Raji (cell line): ENCODE measurements around the gene MAP4.

ENCODE experiments used
- POLR2A ChIP-seq: IDR thresholded peaks from 2 replicates; pipeline ENCODE4 v1.6.1; 2011; ENCODE audit warnings: low read depth, low read length, control low read depth; ENCODE audit not compliant: insufficient read depth

The MAP4 gene

GRCh38 chr3:47851888-47852603 lies 164.2 kb downstream of the MAP4 start:
- TF ChIP-seq POLR2A = no peak

GRCh38 chr3:47850564-47851410 lies 165.4 kb downstream of the MAP4 start:
- no peak for TF ChIP-seq POLR2A

- TF ChIP-seq POLR2A = no peak
Measured at GRCh38 chr3:47849699-47850563, 166.3 kb downstream of the MAP4 start.

- TF ChIP-seq POLR2A = no peak
Measured at GRCh38 chr3:47849186-47849698, 167.0 kb downstream of the MAP4 start.

GRCh38 chr3:47848599-47849117 lies 167.6 kb downstream of the MAP4 start:
- TF ChIP-seq POLR2A = no peak

- no peak for TF ChIP-seq POLR2A
Measured at GRCh38 chr3:47847801-47848518, 168.3 kb downstream of the MAP4 start.

- TF ChIP-seq POLR2A = no peak
Measured at GRCh38 chr3:47847260-47847659, 169.0 kb downstream of the MAP4 start.

- no peak for TF ChIP-seq POLR2A
Measured at GRCh38 chr3:47846880-47847248, 169.4 kb downstream of the MAP4 start.

- TF ChIP-seq POLR2A = no peak
Measured at GRCh38 chr3:47846186-47846879, 169.9 kb downstream of the MAP4 start.

- TF ChIP-seq POLR2A = no peak
Measured at GRCh38 chr3:47841786-47842349, 174.3 kb downstream of the MAP4 start.

GRCh38 chr3:47838503-47838902 lies 177.7 kb downstream of the MAP4 start:
- no peak for TF ChIP-seq POLR2A

GRCh38 chr3:47836986-47837385 lies 179.2 kb downstream of the MAP4 start:
- TF ChIP-seq POLR2A = no peak

- no peak for TF ChIP-seq POLR2A
Measured at GRCh38 chr3:47825590-47825989, 190.6 kb downstream of the MAP4 start.
